Aorta (tissue), 5 donors: Measurements from ENCODE around the gene DBI. TPM values are rescaled to one million over a fixed set of nuclear protein-coding genes. Genes with fewer than 3 reads are reported as not detected.
"Not testable (repeated sequence)": the region's sequence is repeated elsewhere in the genome, so short reads cannot be mapped to it uniquely, and the experiment has no call there.

Experiments used
- ATAC-seq: fragments of 200-7000 bp; cut with Tn5 transposase; one replicate; pipeline ENCODE4 v1.9.1; 2022; ENCODE audit warnings: moderate library complexity; ENCODE audit not compliant: low FRiP score
- DNase-seq, 2 donors: peaks; one replicate each; pipeline ENCODE4 v3.0.0-alpha.2; 2020
- H3K27ac ChIP-seq, 2 donors: one replicate each; pipeline ENCODE4 v1.5.1; 2013; ENCODE audit warnings: low read length in 2 of 2, mild to moderate bottlenecking in 2 of 2, moderate library complexity in 2 of 2, control low read depth in 1 of 2, inconsistent platforms in 1 of 2, low read depth in 1 of 2
- H3K27me3 ChIP-seq, 2 donors: one replicate each; pipeline ENCODE4 v1.6.1; 2013; ENCODE audit warnings: control low read depth in 1 of 2, low read length in 1 of 2, mild to moderate bottlenecking in 1 of 2, moderate library complexity in 1 of 2; ENCODE audit not compliant: insufficient read depth in 2 of 2, control insufficient read depth in 1 of 2
- H3K36me3 ChIP-seq, 2 donors: one replicate each; pipeline ENCODE4 v1.6.1; 2013; ENCODE audit warnings: control low read depth in 1 of 2, low read length in 1 of 2, mild to moderate bottlenecking in 1 of 2; ENCODE audit not compliant: insufficient read depth in 2 of 2, control insufficient read depth in 1 of 2
- H3K4me1 ChIP-seq, 2 donors: one replicate each; pipeline ENCODE4 v1.6.1; 2013; ENCODE audit warnings: low read length in 2 of 2, control low read depth in 1 of 2, mild to moderate bottlenecking in 1 of 2, moderate library complexity in 1 of 2; ENCODE audit not compliant: insufficient read depth in 2 of 2, control insufficient read depth in 1 of 2
- H3K4me3 ChIP-seq, 2 donors: one replicate each; pipeline ENCODE4 v1.5.1; 2013; ENCODE audit warnings: low read length in 2 of 2, control low read depth in 1 of 2, mild to moderate bottlenecking in 1 of 2
- H3K9me3 ChIP-seq: one replicate; pipeline ENCODE4 v1.6.1; 2013; ENCODE audit warnings: mild to moderate bottlenecking, low read length; ENCODE audit not compliant: control insufficient read depth
- WGBS, 2 donors: extraction: QIAGEN DNeasy Blood & Tissue Kit; methylation state at CpG; one replicate each; pipeline ENCODE4 v1.1.7; 2013; 5-methylcytosine and 5-hydroxymethylcytosine counted together
- intact Hi-C, 2 donors: fragments of 100-400 bp; cut with DNase I; formaldehyde crosslinking; loops; one replicate each; pipeline versions ENCODE4 v1.14.2 to v1.15.0; 2022
- polyA plus RNA-seq, 2 donors: library from polyadenylated mRNA; stranded (reverse); fragments of 200-250 nt; gene quantifications; one replicate each; pipeline ENCODE4 v1.2.3, GENCODE V29; 2013
- total RNA-seq, 2 donors: library from RNA; stranded (reverse); fragmentation: NEBNext Ultra II Directional; extraction: Animal tissue kit (Norgen Biotek cat#: 25700); gene quantifications; one replicate each; pipeline ENCODE4 v1.2.1, GENCODE V29; 2021
- donor health status: healthy with polysubstance abuse.
- donor health status: Bipolar disorder and iron deficiency.
- donor health status: DM: no; HTN: no; CAD: no.
- donor health status: DM: no; HTN: no; CAD: no.
- donor health status: DM: yes; HTN: yes; CAD: no.

DBI gene
- total and polyA plus RNA-seq, 4 donors: 60.1 to 463 (median 121) TPM

DNA sequence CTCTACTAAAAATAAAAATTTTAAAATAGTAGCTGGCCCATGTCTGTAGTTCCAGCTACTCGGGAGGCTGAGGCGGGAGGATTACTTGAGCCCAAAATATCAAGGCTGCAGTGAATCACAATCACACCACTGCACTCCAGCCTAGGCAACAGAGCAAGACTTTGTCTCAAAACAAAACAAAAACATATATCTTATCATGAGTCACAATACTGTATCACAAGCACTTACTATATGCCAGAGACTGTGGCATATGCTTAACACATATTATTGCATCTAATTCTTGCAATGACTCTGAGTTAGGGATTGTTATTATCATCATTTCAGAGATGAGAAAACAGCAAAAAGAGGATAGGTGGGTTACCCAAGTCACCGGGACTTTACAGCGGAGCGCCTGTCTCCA lies 35.3 kb downstream of the DBI start:
- no peaks in the 10 kb centered on the region for H3K9me3 ChIP-seq
- no peaks in the 10 kb centered on the region for H3K27me3 ChIP-seq
- no peak overlapping the region for H3K4me3 ChIP-seq
- ATAC-seq: no peak
- WGBS, 2 donors: 77 to 78% methylated on average over 5 of the region's 5 CpGs
- H3K4me1 ChIP-seq: no peaks in the 10 kb centered on the region
- intact Hi-C loops: loop anchor here in 1 of 2 donors (10.0 kb wide), 1 partner anchor 243 kb away; no protein-coding TSS in a partner anchor
- H3K27ac ChIP-seq: no peak overlapping the region
- H3K36me3 ChIP-seq: no peaks in the 10 kb centered on the region
- no peak for DNase-seq

DNA sequence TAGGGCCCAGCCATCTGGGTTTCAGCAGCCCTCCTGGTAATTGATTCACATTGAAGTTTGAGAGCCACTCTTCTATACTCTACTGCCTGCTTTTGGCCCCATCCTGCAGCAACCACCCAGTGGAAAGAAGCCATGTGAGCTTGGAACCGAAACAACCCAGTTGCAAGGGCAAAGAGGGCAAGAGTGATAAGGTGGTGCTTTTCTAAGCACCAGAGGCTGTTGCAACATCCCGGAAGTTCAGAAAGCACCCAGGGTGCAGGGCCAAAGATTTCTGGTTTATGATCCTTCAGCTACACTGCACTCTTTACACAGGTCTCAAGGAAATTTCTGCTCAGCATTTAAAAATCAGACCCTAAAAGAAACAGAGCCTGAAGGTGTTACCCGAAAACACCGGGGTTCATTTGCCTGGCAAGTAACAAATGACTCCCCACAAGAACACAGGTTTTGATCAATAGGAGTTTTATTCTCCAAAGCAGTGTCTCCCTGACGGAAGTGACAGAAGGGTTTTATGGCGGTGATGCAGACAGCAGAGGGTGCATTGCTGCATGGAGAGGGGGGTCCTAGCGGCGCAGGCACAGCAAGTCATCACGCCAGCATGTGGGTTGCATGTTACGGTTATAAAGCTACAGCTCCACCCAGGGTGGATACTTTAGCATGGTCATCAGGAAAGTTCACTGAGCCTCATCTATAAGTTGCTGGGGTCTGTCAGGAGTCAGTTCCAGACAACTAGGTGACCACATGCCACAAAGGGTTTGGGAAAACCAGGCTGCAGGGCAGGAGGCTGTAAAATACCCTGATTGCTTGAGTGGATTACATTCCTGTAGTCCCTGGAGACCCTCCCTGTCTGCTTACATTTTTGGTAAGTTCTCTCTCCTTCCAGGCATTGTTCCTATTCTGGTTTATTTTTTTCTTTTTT lies 36.1 kb downstream of the DBI start:
- no peak overlapping the region for H3K4me3 ChIP-seq
- no peaks in the 10 kb centered on the region for H3K27me3 ChIP-seq
- ATAC-seq: no peak
- DNase-seq: no peak
- intact Hi-C loops: loop anchor here in 1 of 2 donors (10.0 kb wide), 1 partner anchor 242 kb away; no protein-coding TSS in a partner anchor
- no peaks in the 10 kb centered on the region for H3K4me1 ChIP-seq
- 61 to 64% methylated on average over 10 of the region's 10 CpGs for WGBS, 2 donors
- no peaks in the 10 kb centered on the region for H3K36me3 ChIP-seq
- H3K9me3 ChIP-seq: no peaks in the 10 kb centered on the region
- no peak overlapping the region for H3K27ac ChIP-seq

DNA sequence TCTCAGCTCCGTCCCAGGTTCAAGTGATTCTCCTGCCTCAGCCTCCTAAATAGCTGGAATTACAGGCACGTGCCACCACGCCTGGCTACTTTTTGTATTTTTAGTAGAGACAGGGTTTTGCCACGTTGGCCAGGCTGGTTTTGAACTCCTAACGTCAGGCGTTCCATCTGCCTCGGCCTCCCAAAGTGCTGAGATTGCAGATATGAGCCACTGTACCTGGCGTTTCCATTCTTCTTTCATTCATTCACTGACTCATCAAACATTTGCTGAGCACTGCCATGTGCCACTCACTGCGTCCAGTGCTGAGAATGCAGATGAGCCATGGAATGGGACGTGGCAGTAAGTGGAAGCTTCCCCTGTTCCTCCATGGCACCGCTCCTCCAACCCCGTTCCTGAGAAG lies 36.8 kb downstream of the DBI start:
- not testable (repeated sequence) for H3K27me3 ChIP-seq, ATAC-seq, H3K9me3 ChIP-seq, H3K4me3 ChIP-seq, DNase-seq, H3K4me1 ChIP-seq, H3K36me3 ChIP-seq, H3K27ac ChIP-seq
- intact Hi-C loops: loop anchor here in 1 of 2 donors (10.0 kb wide), 1 partner anchor 241 kb away; no protein-coding TSS in a partner anchor
- 66 to 78% methylated on average over 12 of the region's 12 CpGs for WGBS, 2 donors

DNA sequence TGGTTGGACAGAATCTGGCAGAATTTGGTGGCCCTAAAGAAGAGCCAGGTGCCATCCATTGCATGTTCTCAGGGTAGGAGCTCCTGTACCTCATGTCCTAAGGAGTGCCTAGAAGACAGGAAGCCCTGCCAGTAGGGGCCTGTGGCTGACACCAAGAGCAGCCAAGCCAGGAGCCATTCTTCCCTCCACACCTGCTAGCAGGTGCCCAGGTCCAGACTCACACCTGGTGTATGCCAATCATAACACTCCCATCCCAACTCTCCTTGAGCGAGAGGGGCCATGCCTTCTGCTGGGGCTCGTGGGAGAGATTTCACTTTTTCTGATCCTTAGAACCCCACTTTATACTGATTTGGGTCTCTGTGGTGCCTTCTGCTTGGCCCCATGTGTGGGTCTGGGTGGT lies 38.4 kb downstream of the DBI start:
- H3K27me3 ChIP-seq: no peaks in the 10 kb centered on the region
- H3K36me3 ChIP-seq: no peaks in the 10 kb centered on the region
- no peak for DNase-seq
- intact Hi-C loops: loop anchor here (5.0 to 10.0 kb wide), 2 partner anchors 240 to 252 kb away; no protein-coding TSS in a partner anchor
- WGBS, 2 donors: 92 to 94% methylated on average over 2 of the region's 2 CpGs
- no peak for ATAC-seq
- H3K4me1 ChIP-seq: no peaks in the 10 kb centered on the region
- H3K9me3 ChIP-seq: no peaks in the 10 kb centered on the region
- no peak overlapping the region for H3K27ac ChIP-seq
- no peak overlapping the region for H3K4me3 ChIP-seq

DNA sequence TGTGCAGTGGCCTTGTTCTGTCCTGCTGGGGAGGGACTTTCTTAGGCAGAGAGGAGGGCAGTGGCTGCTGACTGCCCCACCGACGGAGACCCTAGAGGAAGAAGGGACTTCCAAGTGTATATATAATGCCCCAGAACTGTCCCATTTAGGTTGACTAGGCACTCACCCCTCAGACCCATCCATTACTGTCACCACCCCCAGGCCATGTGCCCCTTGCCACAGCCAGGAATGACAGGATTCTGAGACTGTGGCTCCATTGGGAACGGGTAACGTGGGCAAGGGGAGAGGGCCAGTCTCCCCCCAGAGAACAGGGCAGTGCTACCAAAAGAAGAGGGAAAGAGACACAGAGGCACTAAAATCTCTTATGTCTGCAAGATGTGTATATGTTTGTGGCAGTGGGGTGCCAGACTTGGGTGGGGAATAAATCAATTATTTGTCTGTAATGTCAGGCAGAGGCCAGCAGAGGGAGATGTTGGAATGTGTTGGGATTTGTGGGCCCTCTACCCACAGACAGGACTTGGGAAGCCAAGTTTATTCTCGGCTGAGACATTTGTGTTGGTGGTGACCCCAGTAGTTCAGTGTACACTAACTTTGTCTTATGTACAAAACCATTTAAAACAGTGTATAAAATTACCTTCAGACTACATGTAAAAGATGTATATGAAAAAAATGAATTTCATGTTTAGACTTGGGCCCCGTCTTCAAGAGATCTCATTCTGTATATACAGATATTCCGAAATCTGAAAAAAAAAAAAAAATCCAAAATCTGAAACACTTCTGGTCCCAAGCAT lies 40.8 kb downstream of the DBI start:
- intact Hi-C loops: loop anchor here (1.0 to 10.0 kb wide), 4 partner anchors 67 to 250 kb away; no protein-coding TSS in a partner anchor

DNA sequence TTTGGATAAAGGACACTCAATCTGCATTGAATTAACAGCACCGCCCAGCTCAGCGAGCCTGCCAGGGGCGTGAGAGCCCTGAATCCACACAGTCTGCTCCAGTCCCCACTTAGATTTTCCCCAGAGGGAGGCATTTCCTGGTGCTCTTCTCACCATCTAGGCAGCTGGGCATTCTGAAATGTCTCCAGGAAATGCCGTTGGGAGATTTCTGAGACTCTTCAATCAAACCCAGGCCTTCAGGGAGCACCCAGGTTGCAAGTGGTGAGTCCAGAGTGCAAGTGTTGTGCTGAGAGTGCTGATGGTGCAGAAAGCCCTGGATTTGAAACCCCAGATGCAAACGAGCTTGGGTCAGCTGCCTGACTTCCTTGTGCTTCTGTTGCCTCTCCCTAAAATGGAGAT lies 41.4 kb downstream of the DBI start:
- WGBS, 2 donors: 61 to 66% methylated on average over 5 of the region's 5 CpGs
- ATAC-seq: peak; percentile 44
- intact Hi-C loops: loop anchor here (1.0 to 10.0 kb wide), 4 partner anchors 67 to 249 kb away; no protein-coding TSS in a partner anchor

More for the DNA sequence above, 40.8 kb downstream of the DBI start:
- Histone ChIP-seq H3K27me3 (no peaks in the 10 kb centered on the region), H3K4me3 (no peak overlapping the region), H3K9me3 (no peaks in the 10 kb centered on the region), H3K4me1 (no peaks in the 10 kb centered on the region), H3K27ac (no peak overlapping the region), H3K36me3 (no peaks in the 10 kb centered on the region)
- ATAC-seq (peak; percentile 80), DNase-seq (no peak)
- WGBS, 2 donors: 61 to 66% methylated on average over 7 of the region's 7 CpGs

DNA sequence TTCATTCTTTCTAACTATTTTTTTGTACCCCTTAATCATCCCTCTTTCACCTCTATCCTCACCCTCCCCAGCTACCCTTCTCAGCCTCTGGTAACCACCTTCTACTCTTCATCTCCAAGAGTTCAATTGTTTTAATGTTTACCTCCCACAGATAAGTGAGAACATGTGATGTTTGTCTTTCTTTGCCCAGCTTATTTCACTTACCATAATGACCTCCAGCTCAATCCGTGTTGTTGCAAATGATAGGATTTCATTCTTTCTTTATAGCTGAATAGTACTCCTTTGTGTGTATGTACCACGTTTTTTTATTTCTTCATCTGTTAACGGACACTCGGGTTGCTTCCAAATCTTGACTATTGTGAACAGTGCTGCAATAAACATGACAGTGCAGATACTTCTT lies 42.7 kb downstream of the DBI start:
- intact Hi-C loops: loop anchor here (2.0 to 10.0 kb wide), 3 partner anchors 65 to 248 kb away; no protein-coding TSS in a partner anchor

More for the DNA sequence above, 41.4 kb downstream of the DBI start:
- peak in 1 of 2 donors; percentile 65 for DNase-seq
- no peaks in the 10 kb centered on the region for H3K27me3 ChIP-seq
- no peaks in the 10 kb centered on the region for H3K4me1 ChIP-seq
- H3K27ac ChIP-seq: no peak overlapping the region
- no peaks in the 10 kb centered on the region for H3K36me3 ChIP-seq
- H3K9me3 ChIP-seq: no peaks in the 10 kb centered on the region
- H3K4me3 ChIP-seq: no peak overlapping the region

DNA sequence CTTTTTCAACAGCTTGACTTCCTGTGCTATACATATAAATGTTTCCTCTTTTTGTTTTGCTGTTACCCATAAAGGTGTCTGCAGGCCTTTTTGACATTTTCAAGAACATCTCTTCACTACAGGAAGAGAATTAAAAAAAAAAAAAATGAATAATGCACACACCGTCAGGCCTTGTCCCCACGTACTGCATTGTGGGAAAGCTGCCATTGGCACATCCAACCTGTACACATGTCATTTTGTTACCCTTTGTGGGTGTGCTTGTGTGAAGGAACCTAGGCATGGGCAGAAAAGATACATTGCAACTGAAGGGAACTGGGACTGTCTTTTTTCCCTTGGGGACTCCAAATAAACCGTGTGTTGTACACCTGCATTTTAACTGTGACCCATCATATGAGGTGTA lies 48.1 kb downstream of the DBI start:
- no peak overlapping the region for H3K4me3 ChIP-seq
- no peaks in the 10 kb centered on the region for H3K27me3 ChIP-seq
- intact Hi-C loops: no loop called here
- DNase-seq (no peak), ATAC-seq (no peak)
- H3K4me1 ChIP-seq: no peaks in the 10 kb centered on the region
- H3K36me3 ChIP-seq: no peaks in the 10 kb centered on the region
- H3K9me3 ChIP-seq: no peaks in the 10 kb centered on the region
- WGBS, 2 donors: 87 to 88% methylated on average over 3 of the region's 3 CpGs
- H3K27ac ChIP-seq: no peak overlapping the region

More for the DNA sequence above, 42.7 kb downstream of the DBI start:
- H3K4me1 ChIP-seq: no peaks in the 10 kb centered on the region
- H3K9me3 ChIP-seq: no peaks in the 10 kb centered on the region
- H3K36me3 ChIP-seq: no peaks in the 10 kb centered on the region
- no peak overlapping the region for H3K27ac ChIP-seq
- ATAC-seq (no peak), DNase-seq (no peak)
- WGBS, 2 donors: 81 to 86% methylated on average over 4 of the region's 4 CpGs
- no peak overlapping the region for H3K4me3 ChIP-seq
- no peaks in the 10 kb centered on the region for H3K27me3 ChIP-seq
